ENCODE results near the gene TXK. TPM values are rescaled to one million over a fixed set of nuclear protein-coding genes. Genes with fewer than 3 reads are reported as not detected.

The TXK gene
- total RNA-seq, 2 donors from 2014 or later = 37.8 to 52.3 TPM

DNA sequence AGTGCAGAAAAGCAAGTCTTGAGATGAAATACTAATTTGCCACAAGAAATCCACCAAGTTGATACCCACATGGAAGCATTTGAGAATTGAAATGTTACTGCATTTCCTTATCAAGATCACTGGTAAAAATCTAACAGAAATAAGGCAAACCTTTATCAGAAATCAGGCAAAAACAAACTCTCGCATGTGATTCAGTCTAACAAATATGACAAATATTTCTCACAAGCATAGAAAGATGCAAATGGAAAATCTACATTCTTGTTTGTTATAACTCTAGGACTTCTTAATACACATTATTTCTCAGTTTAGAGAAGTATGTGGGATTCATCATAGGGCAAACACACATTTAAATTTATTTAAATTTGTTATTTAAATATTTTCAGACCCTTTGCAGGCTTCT, 52.9 kb downstream of the TXK start:
- Mint-ChIP-seq H3K9me3 (no peaks in the 10 kb centered on the region), H3K4me3 (no peak overlapping the region), H3K36me3 (ENCODE audit: insufficient read depth in 2 of 2) (peaks cover 4 to 14% of the 10 kb centered on the region in 2 donors), H3K4me1 (ENCODE audit: low read depth) (peaks cover 39% of the 10 kb centered on the region), H3K27ac (no peak overlapping the region), H3K27me3 (ENCODE audit: low read depth) (no peaks in the 10 kb centered on the region)
- no peak for ATAC-seq (replicated peaks in 1 of 2)
- no peak for DNase-seq

DNA sequence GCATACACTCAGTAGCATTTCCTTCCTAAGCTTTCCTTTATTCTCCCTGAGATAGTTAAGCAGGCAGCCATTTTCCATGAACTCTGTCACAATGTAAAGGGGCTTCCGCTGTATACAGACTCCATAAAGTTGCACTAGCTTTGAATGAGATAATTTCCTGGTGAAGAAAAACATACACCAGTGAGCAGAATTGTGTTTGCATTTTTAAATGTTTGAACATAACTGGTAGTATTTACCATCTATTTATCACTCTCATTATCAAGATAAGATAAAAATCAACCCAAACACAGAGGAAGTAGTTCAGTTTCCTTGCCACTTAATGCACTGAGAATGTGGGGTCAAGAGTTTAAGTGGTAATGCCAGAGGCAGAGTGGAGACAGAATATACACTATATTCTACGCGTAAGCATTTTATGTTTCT, 54.1 kb downstream of the TXK start:
- Mint-ChIP-seq H3K27me3 (ENCODE audit: low read depth) (no peaks in the 10 kb centered on the region), H3K27ac (peak overlapping the region; percentile 47), H3K36me3 (ENCODE audit: insufficient read depth in 2 of 2) (peaks cover 4 to 12% of the 10 kb centered on the region in 2 donors), H3K4me1 (ENCODE audit: low read depth) (peaks cover 31% of the 10 kb centered on the region), H3K4me3 (no peak overlapping the region), H3K9me3 (no peaks in the 10 kb centered on the region)
- DNase-seq (no peak), ATAC-seq (replicated peaks in 1 of 2) (no peak)

DNA sequence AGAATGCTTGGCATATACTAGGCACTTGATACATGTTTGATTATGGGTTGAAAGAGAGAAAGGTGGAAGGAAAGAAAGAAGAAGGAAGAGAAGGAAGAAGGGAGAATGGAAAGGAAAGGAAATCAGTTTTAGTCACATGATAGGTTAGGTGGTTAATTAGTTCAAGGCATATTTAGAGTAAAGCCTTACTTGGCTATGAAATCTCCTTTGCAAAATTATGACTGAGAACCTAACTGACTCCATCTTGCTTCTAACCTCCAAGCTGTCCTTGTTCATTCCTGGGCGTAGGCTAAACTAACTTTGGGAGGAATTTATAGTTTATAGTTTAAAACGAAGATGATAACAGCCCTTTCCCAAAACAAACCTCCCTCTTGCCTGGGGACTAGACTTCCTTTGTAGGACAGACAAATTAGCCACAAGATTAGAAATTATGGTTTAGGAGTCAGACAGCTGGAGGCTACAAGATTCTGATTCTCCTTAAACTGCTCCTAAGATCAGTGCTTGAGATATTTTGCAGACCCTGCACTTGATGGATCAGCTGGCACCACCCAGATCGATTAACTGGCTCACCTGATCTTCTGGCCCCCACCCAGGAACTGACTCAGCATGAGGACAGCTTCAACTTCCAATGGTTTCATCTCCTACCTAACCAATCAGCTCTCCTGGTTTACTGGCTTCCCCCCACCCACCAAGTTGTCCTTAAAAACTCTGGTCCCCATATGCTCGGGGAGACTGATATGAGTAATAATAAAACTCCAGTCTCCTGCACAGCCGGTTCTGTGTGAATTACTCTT, 55.0 kb downstream of the TXK start:
- no peak overlapping the region for H3K27ac Mint-ChIP-seq
- H3K36me3 Mint-ChIP-seq (ENCODE audit: insufficient read depth in 2 of 2) = peaks cover 4 to 10% of the 10 kb centered on the region in 2 donors
- ATAC-seq (replicated peaks in 1 of 2) = no peak
- no peak for DNase-seq
- H3K4me1 Mint-ChIP-seq (ENCODE audit: low read depth) = peaks cover 22% of the 10 kb centered on the region
- H3K4me3 Mint-ChIP-seq = no peak overlapping the region
- H3K9me3 Mint-ChIP-seq = no peaks in the 10 kb centered on the region
- no peaks in the 10 kb centered on the region for H3K27me3 Mint-ChIP-seq (ENCODE audit: low read depth)

DNA sequence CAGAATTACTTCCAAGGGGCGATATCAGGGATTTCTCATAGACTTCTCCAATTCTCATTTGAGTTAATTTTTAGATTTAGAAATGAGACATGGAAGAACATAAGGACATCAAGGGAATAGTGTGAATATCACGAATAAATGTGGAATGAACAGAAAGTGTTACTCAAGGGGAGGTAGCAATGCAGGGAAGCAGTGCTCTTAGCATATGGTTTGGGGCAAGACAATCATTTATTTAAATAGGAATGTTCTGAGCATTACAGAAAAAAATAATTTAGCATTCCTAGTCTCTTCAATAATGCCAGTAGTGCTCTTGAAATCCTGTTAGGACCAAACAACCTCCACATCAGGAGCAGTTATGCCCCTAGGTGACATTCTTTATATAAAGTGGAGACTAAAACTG, 55.6 kb downstream of the TXK start:
- H3K4me1 Mint-ChIP-seq (ENCODE audit: low read depth) = peaks cover 22% of the 10 kb centered on the region
- H3K4me3 Mint-ChIP-seq = no peak overlapping the region

DNA sequence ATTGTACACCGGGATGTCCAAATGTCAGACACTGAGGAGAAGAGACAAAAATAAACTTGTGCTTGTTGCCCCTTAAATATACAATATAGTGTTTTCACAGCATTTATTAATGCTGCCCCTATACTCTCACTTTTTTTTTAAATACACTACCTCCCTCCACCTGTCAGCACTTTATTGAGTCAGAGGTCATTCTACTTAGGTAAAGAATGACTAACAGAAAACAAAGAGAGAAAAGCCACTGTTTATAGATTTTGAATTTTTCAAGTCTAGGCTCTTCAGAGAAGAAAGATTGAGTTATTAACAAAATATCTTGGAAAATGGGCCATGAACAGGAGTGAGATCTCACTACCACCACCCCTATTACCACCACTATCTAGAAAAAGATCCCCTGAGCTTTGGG, 59.4 kb downstream of the TXK start:
- Mint-ChIP-seq H3K27ac (no peak overlapping the region), H3K4me1 (ENCODE audit: low read depth) (peaks cover 8% of the 10 kb centered on the region), H3K4me3 (no peak overlapping the region), H3K36me3 (ENCODE audit: insufficient read depth in 2 of 2) (peaks cover 2 to 11% of the 10 kb centered on the region in 2 donors), H3K9me3 (no peaks in the 10 kb centered on the region), H3K27me3 (ENCODE audit: low read depth) (no peaks in the 10 kb centered on the region)
- no peak for ATAC-seq (replicated peaks in 1 of 2)
- no peak for DNase-seq

More for the DNA sequence above, 55.6 kb downstream of the TXK start:
- peaks cover 4 to 10% of the 10 kb centered on the region in 2 donors for H3K36me3 Mint-ChIP-seq (ENCODE audit: insufficient read depth in 2 of 2)
- no peaks in the 10 kb centered on the region for H3K9me3 Mint-ChIP-seq
- H3K27me3 Mint-ChIP-seq (ENCODE audit: low read depth) = no peaks in the 10 kb centered on the region
- ATAC-seq (replicated peaks in 1 of 2) (no peak), DNase-seq (no peak)
- no peak overlapping the region for H3K27ac Mint-ChIP-seq

DNA sequence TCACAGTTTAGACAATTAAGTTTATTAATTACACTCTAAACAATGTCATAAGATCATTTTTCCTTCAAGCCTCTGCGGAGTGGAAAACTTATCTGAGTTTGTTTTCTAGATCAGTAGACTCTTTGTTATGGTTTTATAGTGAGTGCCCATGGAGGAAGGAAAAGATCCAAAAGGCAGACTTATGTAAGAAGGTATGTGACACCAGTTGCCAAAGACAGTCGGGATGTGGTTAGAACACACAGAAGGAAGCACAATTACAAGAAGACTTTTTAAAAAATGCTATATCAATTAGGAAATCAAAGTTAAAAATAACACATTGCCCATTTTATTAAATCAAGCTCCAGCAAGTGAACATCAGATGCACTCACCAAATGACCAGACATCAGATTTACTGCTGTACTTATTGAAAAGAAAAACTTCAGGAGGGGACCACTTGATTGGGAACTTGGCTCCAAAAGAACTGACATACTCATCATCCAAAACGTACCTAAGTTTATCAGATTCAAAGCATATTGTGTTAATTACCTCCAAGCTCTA, 60.4 kb downstream of the TXK start:
- H3K36me3 Mint-ChIP-seq (ENCODE audit: insufficient read depth in 2 of 2) = peaks cover 3 to 12% of the 10 kb centered on the region in 2 donors
- no peak overlapping the region for H3K27ac Mint-ChIP-seq
- DNase-seq (no peak), ATAC-seq (replicated peaks in 1 of 2) (no peak)
- H3K4me1 Mint-ChIP-seq (ENCODE audit: low read depth) = peaks cover 2% of the 10 kb centered on the region
- no peaks in the 10 kb centered on the region for H3K9me3 Mint-ChIP-seq
- H3K4me3 Mint-ChIP-seq = no peak overlapping the region
- H3K27me3 Mint-ChIP-seq (ENCODE audit: low read depth) = no peaks in the 10 kb centered on the region

DNA sequence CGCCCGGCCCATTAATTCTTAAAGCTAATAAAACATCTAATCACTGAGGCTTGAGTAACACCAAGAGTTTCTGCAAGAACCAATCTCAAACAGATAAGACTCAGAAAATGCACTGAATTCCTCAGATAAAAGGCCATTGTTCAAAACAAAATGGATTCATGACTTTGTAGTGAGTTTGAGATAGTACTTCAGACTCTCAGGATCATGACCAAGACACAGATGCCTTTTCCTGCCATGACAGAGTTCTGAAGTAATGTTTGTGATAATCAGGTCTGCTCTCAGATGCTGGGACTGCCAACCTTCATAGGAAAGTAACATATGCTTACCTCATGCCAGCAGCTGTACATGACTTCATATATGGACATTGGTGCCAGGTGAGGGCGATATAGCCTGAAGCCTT, 62.9 kb downstream of the TXK start:
- H3K27me3 Mint-ChIP-seq (ENCODE audit: low read depth) = no peaks in the 10 kb centered on the region
- H3K4me3 Mint-ChIP-seq = no peak overlapping the region
- peaks cover 22% of the 10 kb centered on the region for H3K4me1 Mint-ChIP-seq (ENCODE audit: low read depth)
- ATAC-seq (replicated peaks in 1 of 2) = no peak
- no peaks in the 10 kb centered on the region for H3K9me3 Mint-ChIP-seq
- H3K36me3 Mint-ChIP-seq (ENCODE audit: insufficient read depth in 2 of 2) = peaks cover 3 to 26% of the 10 kb centered on the region in 2 donors
- no peak for DNase-seq
- H3K27ac Mint-ChIP-seq = no peak overlapping the region

DNA sequence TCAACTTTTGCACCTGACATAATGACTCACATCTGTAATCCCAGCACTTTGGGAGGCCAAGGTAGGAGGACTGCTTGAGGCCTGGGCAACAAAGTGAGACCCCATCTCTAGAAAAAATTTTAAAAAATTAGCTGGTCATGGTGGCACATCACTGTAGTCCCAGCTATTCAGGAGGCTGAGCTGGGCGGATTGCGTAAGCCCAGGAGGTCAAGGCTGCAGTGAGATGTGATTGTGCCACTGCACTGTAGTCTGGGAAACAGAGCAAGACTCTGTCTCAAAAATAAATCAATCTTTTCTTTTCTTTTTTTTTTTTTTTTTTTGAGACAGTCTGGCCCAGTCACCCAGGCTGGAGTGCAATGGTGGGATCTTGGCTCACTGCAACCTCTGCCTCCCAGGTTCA, 65.0 kb downstream of the TXK start:
- H3K27me3 Mint-ChIP-seq (ENCODE audit: low read depth) = no peaks in the 10 kb centered on the region
- peaks cover 42% of the 10 kb centered on the region for H3K4me1 Mint-ChIP-seq (ENCODE audit: low read depth)
- ATAC-seq (replicated peaks in 1 of 2) (no peak), DNase-seq (no peak)
- H3K9me3 Mint-ChIP-seq = no peaks in the 10 kb centered on the region
- H3K36me3 Mint-ChIP-seq (ENCODE audit: insufficient read depth in 2 of 2) = peaks cover 6 to 30% of the 10 kb centered on the region in 2 donors
- H3K4me3 Mint-ChIP-seq = no peak overlapping the region
- H3K27ac Mint-ChIP-seq = no peak overlapping the region

DNA sequence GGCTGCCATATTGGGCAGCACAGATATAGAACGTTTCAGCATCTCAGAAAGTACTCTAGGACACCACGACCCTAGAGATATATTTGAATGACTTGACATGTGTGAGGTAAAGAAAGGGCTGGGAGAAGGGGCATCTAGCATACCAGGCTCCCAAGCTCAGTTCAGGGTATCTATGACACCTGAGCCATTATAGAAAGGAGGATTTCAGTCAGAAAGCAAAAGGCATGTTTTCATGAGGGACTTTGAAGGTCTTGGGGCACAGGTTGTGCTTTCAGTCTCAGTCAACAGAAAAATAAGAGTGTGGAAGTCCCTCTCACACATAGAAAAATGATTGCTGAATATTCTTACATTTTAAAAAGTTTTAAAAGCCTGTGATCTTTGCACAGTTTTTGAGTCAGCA, 65.9 kb downstream of the TXK start:
- Mint-ChIP-seq H3K4me1 (ENCODE audit: low read depth) (peaks cover 46% of the 10 kb centered on the region), H3K36me3 (ENCODE audit: insufficient read depth in 2 of 2) (peaks cover 8 to 27% of the 10 kb centered on the region in 2 donors), H3K27me3 (ENCODE audit: low read depth) (no peaks in the 10 kb centered on the region), H3K4me3 (no peak overlapping the region), H3K9me3 (no peaks in the 10 kb centered on the region), H3K27ac (no peak overlapping the region)
- DNase-seq (no peak), ATAC-seq (replicated peaks in 1 of 2) (peak in 1 of 2 donors; percentile 10)

DNA sequence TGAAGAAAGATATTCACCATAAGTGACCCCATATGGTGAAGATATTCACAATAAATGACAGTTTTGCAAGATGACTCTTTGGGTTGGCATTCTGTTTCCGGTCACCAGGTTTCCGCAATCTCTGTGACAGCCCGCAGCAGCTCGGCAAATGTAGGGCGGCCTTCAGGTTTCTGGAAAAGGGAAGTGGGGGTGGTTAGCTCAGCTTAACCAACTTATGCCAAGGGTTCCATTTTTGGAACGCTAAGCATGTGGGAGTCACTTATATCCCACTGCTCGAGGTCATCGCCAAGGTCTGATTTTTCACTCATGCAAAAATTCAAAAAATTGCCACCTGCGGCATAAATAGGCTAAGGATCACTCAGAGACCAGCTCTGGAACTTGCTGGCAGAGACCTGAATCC, 66.5 kb downstream of the TXK start:
- DNase-seq = no peak
- no peak overlapping the region for H3K4me3 Mint-ChIP-seq
- peaks cover 8 to 27% of the 10 kb centered on the region in 2 donors for H3K36me3 Mint-ChIP-seq (ENCODE audit: insufficient read depth in 2 of 2)
- H3K27me3 Mint-ChIP-seq (ENCODE audit: low read depth) = no peaks in the 10 kb centered on the region
- H3K4me1 Mint-ChIP-seq (ENCODE audit: low read depth) = peaks cover 46% of the 10 kb centered on the region
- no peak overlapping the region for H3K27ac Mint-ChIP-seq
- no peak for ATAC-seq (replicated peaks in 1 of 2)
- no peaks in the 10 kb centered on the region for H3K9me3 Mint-ChIP-seq

DNA sequence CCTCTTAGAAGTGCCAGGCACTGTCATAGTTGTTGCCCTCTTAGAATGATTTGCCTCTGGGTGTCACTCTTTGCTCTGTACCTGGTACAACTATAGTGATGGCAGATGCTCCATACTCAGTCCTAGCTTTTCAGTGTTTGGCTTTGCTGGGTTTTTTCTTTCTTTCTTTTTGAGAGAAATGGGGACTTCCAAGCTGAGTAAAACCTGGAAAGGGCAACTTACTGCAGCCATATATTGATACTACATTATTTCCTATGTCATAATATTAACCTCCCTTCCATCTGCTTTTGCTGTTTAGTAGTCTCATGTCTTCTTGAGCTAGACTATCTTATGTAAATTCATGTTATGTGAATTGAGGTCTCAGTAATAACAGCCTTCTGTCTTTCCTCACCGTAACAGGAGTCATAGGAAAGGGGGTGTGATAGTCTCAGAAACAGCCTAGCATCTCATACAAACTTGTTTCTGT, 68.4 kb downstream of the TXK start:
- Mint-ChIP-seq H3K36me3 (ENCODE audit: insufficient read depth in 2 of 2) (peaks cover 16 to 29% of the 10 kb centered on the region in 2 donors), H3K9me3 (peaks cover 4 to 11% of the 10 kb centered on the region in 2 donors), H3K4me3 (peak overlapping the region; percentile 17 to 32), H3K27me3 (ENCODE audit: low read depth) (no peaks in the 10 kb centered on the region), H3K27ac (peak overlapping the region; percentile 31), H3K4me1 (ENCODE audit: low read depth) (peaks cover 46% of the 10 kb centered on the region)
- DNase-seq (peak; percentile 24 to 32), ATAC-seq (replicated peaks in 1 of 2) (peak; percentile 90 to 94)

DNA sequence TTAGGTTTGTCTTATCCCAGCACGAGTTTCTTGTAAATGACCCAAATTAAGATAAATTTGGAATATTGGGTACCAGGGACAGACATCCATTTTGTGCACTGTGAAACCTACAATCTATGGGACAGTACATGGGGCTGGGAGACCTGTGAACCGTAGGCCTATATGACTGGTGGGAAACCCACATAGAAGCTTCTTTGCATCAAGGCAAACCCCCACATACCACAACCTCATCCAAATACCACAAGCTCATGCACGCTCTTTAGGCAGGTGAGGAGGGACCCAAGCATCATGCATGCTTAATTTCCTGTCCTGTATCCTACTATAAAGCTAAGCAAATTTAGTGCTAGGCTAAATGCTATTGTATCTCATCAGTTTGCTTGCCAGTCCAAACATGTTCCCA, 69.7 kb downstream of the TXK start:
- H3K27ac Mint-ChIP-seq = peak overlapping the region; percentile 2
- H3K4me1 Mint-ChIP-seq (ENCODE audit: low read depth) = peaks cover 46% of the 10 kb centered on the region
- no peak overlapping the region for H3K4me3 Mint-ChIP-seq
- peaks cover 9 to 16% of the 10 kb centered on the region in 2 donors for H3K9me3 Mint-ChIP-seq
- ATAC-seq (replicated peaks in 1 of 2) (peak; percentile 39 to 67), DNase-seq (peak; percentile 39 to 50)
- H3K36me3 Mint-ChIP-seq (ENCODE audit: insufficient read depth in 2 of 2) = peaks cover 18 to 34% of the 10 kb centered on the region in 2 donors
- H3K27me3 Mint-ChIP-seq (ENCODE audit: low read depth) = no peaks in the 10 kb centered on the region

DNA sequence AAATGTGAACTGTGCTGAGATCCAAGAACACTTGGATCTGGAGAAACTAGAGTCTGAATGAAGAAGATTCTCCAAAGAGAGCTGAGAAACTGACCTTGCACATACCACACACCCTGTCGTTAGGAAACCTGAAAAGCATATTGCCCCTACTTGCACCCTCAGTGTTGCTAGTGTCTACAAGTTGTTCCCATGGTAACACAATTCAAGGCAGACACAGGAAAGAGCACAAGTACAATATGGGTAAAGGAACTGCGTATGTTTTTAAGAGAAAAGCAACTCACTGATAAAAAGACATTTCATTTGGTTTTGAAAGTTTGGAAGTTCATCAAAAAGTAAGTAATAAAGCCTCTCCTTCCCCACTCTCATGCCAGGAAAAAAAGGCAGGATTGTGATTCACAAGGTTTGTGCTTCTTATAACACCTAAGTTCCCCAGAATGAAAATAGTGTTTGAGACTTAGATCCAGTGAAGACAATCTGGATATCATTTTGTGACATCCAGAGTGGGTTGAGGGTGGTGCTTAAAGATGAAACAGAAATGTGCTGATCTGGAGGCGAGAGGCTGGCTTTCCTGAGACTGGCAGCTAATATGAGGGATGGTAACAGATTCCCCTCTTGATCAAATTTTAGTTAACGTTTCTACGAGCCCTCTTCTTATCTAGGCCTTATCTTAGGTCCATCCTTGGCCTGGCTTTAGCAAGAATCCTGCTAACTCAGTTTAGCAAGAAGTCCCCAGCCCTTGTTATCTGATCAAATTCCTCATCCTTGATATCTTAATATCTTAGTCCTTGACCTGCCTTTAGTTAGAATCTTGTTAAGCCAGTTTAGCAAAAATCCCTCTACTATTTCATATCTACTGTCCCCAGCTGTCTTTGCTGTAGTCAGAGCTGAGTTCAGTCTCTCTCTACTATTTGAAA, 75.2 kb downstream of the TXK start:
- Mint-ChIP-seq H3K4me3 (no peak overlapping the region), H3K27ac (no peak overlapping the region), H3K4me1 (ENCODE audit: low read depth) (peaks cover 2% of the 10 kb centered on the region), H3K9me3 (peaks cover 12 to 16% of the 10 kb centered on the region in 2 donors), H3K36me3 (ENCODE audit: insufficient read depth in 2 of 2) (peaks cover 16 to 17% of the 10 kb centered on the region in 2 donors), H3K27me3 (ENCODE audit: low read depth) (no peaks in the 10 kb centered on the region)
- ATAC-seq (replicated peaks in 1 of 2) (no peak), DNase-seq (no peak)

Measured in activated T-cell treated with anti-CD3 and anti-CD28 coated beads, Interleukin-2, amount 50 U/mL, for 72 hours (primary cell).